HFFc6 (cell line): ENCODE data around the gene CABLES1. TPM values are rescaled to one million over a fixed set of nuclear protein-coding genes. Genes with fewer than 3 reads are reported as not detected.

Experiments
- DNase-seq: peaks from one replicate; pipeline ENCODE4 v3.0.0-alpha.2; 2018
- H3K27ac Mint-ChIP-seq: 2 replicates; pipeline ENCODE4 v1.8.0; 2020; ENCODE audit warnings: mild to moderate bottlenecking, mixed read lengths
- H3K27me3 Mint-ChIP-seq: 2 replicates; pipeline ENCODE4 v1.8.0; 2021; ENCODE audit warnings: mild to moderate bottlenecking, moderate library complexity, mixed read lengths; ENCODE audit not compliant: insufficient read depth
- H3K36me3 Mint-ChIP-seq: 2 replicates; pipeline ENCODE4 v1.8.0; 2021; ENCODE audit warnings: low read depth, mixed read lengths
- H3K4me1 Mint-ChIP-seq: 2 replicates; pipeline ENCODE4 v1.8.0; 2020; ENCODE audit warnings: low read depth, mixed read lengths
- H3K4me3 Mint-ChIP-seq: 2 replicates; pipeline ENCODE4 v1.8.0; 2020; ENCODE audit warnings: mild to moderate bottlenecking, moderate library complexity, mixed read lengths
- H3K9me3 Mint-ChIP-seq: 2 replicates; pipeline ENCODE4 v1.8.0; 2020; ENCODE audit warnings: mild to moderate bottlenecking, mixed read lengths
- CTCF ChIP-seq: fragments of 200-600 bp; sonication (generic); IDR thresholded peaks from 2 replicates; pipeline ENCODE4 v1.5.0; 2021; ENCODE audit warnings: antibody characterized with exemption, mild to moderate bottlenecking
- total RNA-seq, 6 experiments: library from RNA; stranded (reverse); fragmentation: NEBNext Ultra II Directional; extraction: Animal tissue kit (Norgen Biotek cat#: 25700); gene quantifications; 2 replicates in 1 of 6; 3 replicates in 5 of 6; pipeline ENCODE4 v1.2.3, GENCODE V29; 2021

Gene CABLES1
- total RNA-seq, 6 experiments from 2014 or later: 6.2 to 9.3 (median 8.5) TPM

- H3K27me3 Mint-ChIP-seq: peaks cover 2% of the 10 kb centered on the region
- no peak overlapping the region for H3K27ac Mint-ChIP-seq
- H3K9me3 Mint-ChIP-seq: no peaks in the 10 kb centered on the region
- H3K36me3 Mint-ChIP-seq: no peaks in the 10 kb centered on the region; the same call in 1 of the 2 replicates
- TF ChIP-seq CTCF: no peak
- H3K4me3 Mint-ChIP-seq: no peak overlapping the region
- H3K4me1 Mint-ChIP-seq: peaks cover 41% of the 10 kb centered on the region
- no peak for DNase-seq
These were observed 7.1 kb downstream of the CABLES1 start for GRCh38 chr18:23142251-23142929.

GRCh38 chr18:23143016-23143814, 7.9 kb downstream of the CABLES1 start:
- H3K27me3 Mint-ChIP-seq: peaks cover 2% of the 10 kb centered on the region
- H3K4me3 Mint-ChIP-seq: no peak overlapping the region
- no peak for DNase-seq
- no peaks in the 10 kb centered on the region for H3K9me3 Mint-ChIP-seq
- no peak for TF ChIP-seq CTCF
- H3K36me3 Mint-ChIP-seq: no peaks in the 10 kb centered on the region
- no peak overlapping the region for H3K27ac Mint-ChIP-seq
- H3K4me1 Mint-ChIP-seq: peaks cover 35% of the 10 kb centered on the region

GRCh38 chr18:23143815-23144261, 8.6 kb downstream of the CABLES1 start:
- no peaks in the 10 kb centered on the region for H3K9me3 Mint-ChIP-seq
- H3K36me3 Mint-ChIP-seq: no peaks in the 10 kb centered on the region
- DNase-seq: no peak
- peaks cover 2% of the 10 kb centered on the region for H3K27me3 Mint-ChIP-seq
- TF ChIP-seq CTCF: no peak
- H3K4me3 Mint-ChIP-seq: no peak overlapping the region
- no peak overlapping the region for H3K27ac Mint-ChIP-seq
- peaks cover 35% of the 10 kb centered on the region for H3K4me1 Mint-ChIP-seq

GRCh38 chr18:23144640-23145039, 9.4 kb downstream of the CABLES1 start:
- no peak overlapping the region for H3K27ac Mint-ChIP-seq

GRCh38 chr18:23145621-23146020, 10.3 kb downstream of the CABLES1 start:
- Mint-ChIP-seq H3K27ac (no peak overlapping the region), H3K36me3 (0 out of 2 replicates have a peak, but pooled peaks cover 2% of the 10 kb centered on the region), H3K27me3 (peaks cover 2% of the 10 kb centered on the region), H3K4me3 (no peak overlapping the region), H3K4me1 (peaks cover 35% of the 10 kb centered on the region), H3K9me3 (no peaks in the 10 kb centered on the region)
- no peak for TF ChIP-seq CTCF
- DNase-seq: no peak

More at GRCh38 chr18:23144640-23145039, 9.4 kb downstream of the CABLES1 start:
- peaks cover 35% of the 10 kb centered on the region for H3K4me1 Mint-ChIP-seq
- TF ChIP-seq CTCF: no peak
- no peak for DNase-seq
- H3K36me3 Mint-ChIP-seq: no peaks in the 10 kb centered on the region
- H3K27me3 Mint-ChIP-seq: peaks cover 2% of the 10 kb centered on the region
- H3K4me3 Mint-ChIP-seq: no peak overlapping the region
- H3K9me3 Mint-ChIP-seq: no peaks in the 10 kb centered on the region
